RWPE2 (cell line): Measurements from ENCODE around the gene KBTBD8.

ENCODE experiments used
- ATAC-seq: fragments of 200-7000 bp; cut with Tn5 transposase; 3 replicates; pipeline ENCODE4 v1.9.1; 2021; ENCODE audit warnings: low read depth
- DNase-seq: peaks from one replicate; pipeline ENCODE4 v3.0.0-alpha.2; 2020; ENCODE audit warnings: low spot score
- H3K27ac ChIP-seq: fragments of 450-650 bp; 2 replicates; pipeline ENCODE4 v1.5.1; 2017; ENCODE audit warnings: mild to moderate bottlenecking; ENCODE audit not compliant: poor library complexity, severe bottlenecking
- H3K27me3 ChIP-seq: fragments of 250-450 bp; sonication (Bioruptor Pico); 2 replicates; pipeline ENCODE4 v1.5.1; 2021; ENCODE audit warnings: mild to moderate bottlenecking, moderate library complexity; ENCODE audit not compliant: insufficient read depth, poor library complexity, severe bottlenecking
- H3K36me3 ChIP-seq: fragments of 250-450 bp; sonication (Bioruptor Pico); 2 replicates; pipeline ENCODE4 v1.5.1; 2020; ENCODE audit warnings: low read depth, mild to moderate bottlenecking, moderate library complexity
- H3K4me1 ChIP-seq: fragments of 250-450 bp; sonication (Bioruptor Pico); 2 replicates; pipeline ENCODE4 v1.5.1; 2021; ENCODE audit warnings: mild to moderate bottlenecking, moderate library complexity; ENCODE audit not compliant: insufficient read depth, poor library complexity, severe bottlenecking
- H3K4me3 ChIP-seq: fragments of 250-450 bp; sonication (Bioruptor Pico); 2 replicates; pipeline ENCODE4 v1.5.1; 2021; ENCODE audit warnings: mild to moderate bottlenecking, moderate library complexity; ENCODE audit not compliant: severe bottlenecking
- H3K9me3 ChIP-seq: fragments of 250-450 bp; sonication (Bioruptor Pico); 2 replicates; pipeline ENCODE4 v1.5.1; 2021; ENCODE audit warnings: mild to moderate bottlenecking, moderate library complexity; ENCODE audit not compliant: severe bottlenecking
- CTCF ChIP-seq: fragments of 450-650 bp; IDR thresholded peaks from one replicate; pipeline ENCODE4 v1.5.1; 2017; ENCODE audit warnings: mild to moderate bottlenecking, moderate library complexity; ENCODE audit not compliant: poor library complexity, severe bottlenecking

The KBTBD8 gene

GRCh38 chr3:67018789-67019526 is 20.9 kb downstream of the KBTBD8 start:
- Histone ChIP-seq H3K27ac (no peak overlapping the region), H3K27me3 (no peaks in the 10 kb centered on the region), H3K36me3 (no peaks in the 10 kb centered on the region), H3K4me1 (peaks cover 16% of the 10 kb centered on the region), H3K9me3 (no peaks in the 10 kb centered on the region), H3K4me3 (no peak overlapping the region)
- no peak for TF ChIP-seq CTCF
- ATAC-seq, result no peak
- DNase-seq, result no peak

- ATAC-seq (no peak), DNase-seq (no peak)
- Histone ChIP-seq H3K4me1 (no peaks in the 10 kb centered on the region), H3K4me3 (no peak overlapping the region), H3K27ac (no peak overlapping the region), H3K27me3 (no peaks in the 10 kb centered on the region), H3K9me3 (no peaks in the 10 kb centered on the region), H3K36me3 (no peaks in the 10 kb centered on the region)
- TF ChIP-seq CTCF, result no peak
Measured at GRCh38 chr3:67028001-67028784, 30.1 kb downstream of the KBTBD8 start.

GRCh38 chr3:67030785-67031740 is 33.0 kb downstream of the KBTBD8 start:
- no peak for ATAC-seq
- TF ChIP-seq CTCF, result no peak
- Histone ChIP-seq H3K27ac (no peak overlapping the region), H3K27me3 (no peaks in the 10 kb centered on the region), H3K4me3 (no peak overlapping the region), H3K36me3 (no peaks in the 10 kb centered on the region), H3K9me3 (no peaks in the 10 kb centered on the region), H3K4me1 (no peaks in the 10 kb centered on the region)
- DNase-seq, result no peak

- Histone ChIP-seq H3K4me1 (no peaks in the 10 kb centered on the region), H3K27ac (no peak overlapping the region), H3K36me3 (no peaks in the 10 kb centered on the region), H3K4me3 (no peak overlapping the region), H3K9me3 (no peaks in the 10 kb centered on the region), H3K27me3 (no peaks in the 10 kb centered on the region)
- no peak for ATAC-seq
- TF ChIP-seq CTCF, result no peak
- no peak for DNase-seq
Measured at GRCh38 chr3:67031986-67032385, 33.9 kb downstream of the KBTBD8 start.
